Vagina (tissue), 2 donors: ENCODE measurements around the gene RUFY3.

Experiments used
- POLR2A ChIP-seq, 2 donors: fragments of 450-650 bp; IDR thresholded peaks; one replicate each; pipeline ENCODE4 v1.6.1; 2017; ENCODE audit warnings: antibody characterized with exemption in 2 of 2, mild to moderate bottlenecking in 2 of 2, moderate library complexity in 2 of 2
- POLR2AphosphoS5 ChIP-seq, 2 donors: sonication (generic); formaldehyde crosslinking; IDR thresholded peaks; one replicate each; pipeline ENCODE4 v1.9.0; 2017; ENCODE audit warnings: antibody characterized with exemption in 2 of 2, mild to moderate bottlenecking in 2 of 2, low read depth in 1 of 2; ENCODE audit not compliant: insufficient read depth in 1 of 2
- TF ChIP-seq, protein P1 (sequence below), 3 experiments: fragments of 450-650 bp in 2 of 3; fragments of 200-600 bp in 1 of 3; sonication (generic) in 1 of 3; IDR thresholded peaks; one replicate each; pipeline ENCODE4 v1.5.1; 2017 to 2019; ENCODE audit warnings: antibody characterized with exemption in 3 of 3, mild to moderate bottlenecking in 2 of 3, moderate library complexity in 2 of 3

- TF ChIP-seq, protein P1, sequence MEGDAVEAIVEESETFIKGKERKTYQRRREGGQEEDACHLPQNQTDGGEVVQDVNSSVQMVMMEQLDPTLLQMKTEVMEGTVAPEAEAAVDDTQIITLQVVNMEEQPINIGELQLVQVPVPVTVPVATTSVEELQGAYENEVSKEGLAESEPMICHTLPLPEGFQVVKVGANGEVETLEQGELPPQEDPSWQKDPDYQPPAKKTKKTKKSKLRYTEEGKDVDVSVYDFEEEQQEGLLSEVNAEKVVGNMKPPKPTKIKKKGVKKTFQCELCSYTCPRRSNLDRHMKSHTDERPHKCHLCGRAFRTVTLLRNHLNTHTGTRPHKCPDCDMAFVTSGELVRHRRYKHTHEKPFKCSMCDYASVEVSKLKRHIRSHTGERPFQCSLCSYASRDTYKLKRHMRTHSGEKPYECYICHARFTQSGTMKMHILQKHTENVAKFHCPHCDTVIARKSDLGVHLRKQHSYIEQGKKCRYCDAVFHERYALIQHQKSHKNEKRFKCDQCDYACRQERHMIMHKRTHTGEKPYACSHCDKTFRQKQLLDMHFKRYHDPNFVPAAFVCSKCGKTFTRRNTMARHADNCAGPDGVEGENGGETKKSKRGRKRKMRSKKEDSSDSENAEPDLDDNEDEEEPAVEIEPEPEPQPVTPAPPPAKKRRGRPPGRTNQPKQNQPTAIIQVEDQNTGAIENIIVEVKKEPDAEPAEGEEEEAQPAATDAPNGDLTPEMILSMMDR (IDR thresholded peaks at IDR 0.05): no peak
- TF ChIP-seq POLR2AphosphoS5 (IDR thresholded peaks at IDR 0.05; ENCODE audit: insufficient read depth in 1 of 2, low read depth in 1 of 2) (no peak), POLR2A (IDR thresholded peaks at IDR 0.05) (no peak)
Measured at GRCh38 chr4:70704931-70705182, 16.9 kb upstream of the RUFY3 start.
